WTC11 (cell line): ENCODE results near the gene SEPTIN10.

Source experiments
- CTCF ChIP-seq: fragments of 200-600 bp; IDR thresholded peaks from 2 replicates; pipeline ENCODE4 v1.8.0; 2022; ENCODE audit warnings: antibody characterized with exemption
- HMGA2 ChIP-seq: fragments of 250-450 bp; sonication (Bioruptor Pico); IDR thresholded peaks from 2 replicates; pipeline ENCODE4 v1.4.0; 2021; ENCODE audit warnings: mild to moderate bottlenecking, moderate library complexity
- IRF1 ChIP-seq: sonication (generic); formaldehyde crosslinking; IDR thresholded peaks from 2 replicates; pipeline ENCODE4 v1.8.0; 2023; ENCODE audit warnings: missing genetic modification reagents
- MYBL2 ChIP-seq: sonication (generic); formaldehyde crosslinking; IDR thresholded peaks from 2 replicates; pipeline ENCODE4 v1.8.1; 2023; ENCODE audit warnings: mild to moderate bottlenecking, moderate library complexity, missing genetic modification reagents
- PRRX2 ChIP-seq: fragments of 250-450 bp; sonication (Bioruptor Pico); IDR thresholded peaks from 2 replicates; pipeline ENCODE4 v1.8.0; 2021; ENCODE audit warnings: mild to moderate bottlenecking
- RELA ChIP-seq: sonication (generic); formaldehyde crosslinking; IDR thresholded peaks from 2 replicates; pipeline ENCODE4 v1.8.1; 2022; ENCODE audit warnings: missing genetic modification reagents, mild to moderate bottlenecking, borderline replicate concordance
- SP1 ChIP-seq: sonication (generic); formaldehyde crosslinking; conservative IDR thresholded peaks from 2 replicates; pipeline ENCODE4 v1.8.1; 2022; ENCODE audit warnings: missing genetic modification reagents
- ZBTB21 ChIP-seq: sonication (generic); formaldehyde crosslinking; IDR thresholded peaks from 2 replicates; pipeline ENCODE4 v1.8.1; 2023; ENCODE audit warnings: mild to moderate bottlenecking, missing genetic modification reagents, borderline replicate concordance
- TF ChIP-seq, protein P1 (sequence below): fragments of 250-450 bp; sonication (Bioruptor Pico); IDR thresholded peaks from 2 replicates; pipeline ENCODE4 v2.1.2; 2022; ENCODE audit warnings: mild to moderate bottlenecking, moderate library complexity
- TF ChIP-seq, protein P2 (sequence below): sonication (generic); formaldehyde crosslinking; IDR thresholded peaks from 2 replicates; pipeline ENCODE4 v1.8.1; 2023; ENCODE audit warnings: mild to moderate bottlenecking, missing genetic modification reagents, moderate library complexity

GRCh38 chr2:109493176-109493935 lies 120.4 kb downstream of the SEPTIN10 start:
- TF ChIP-seq CTCF (no peak), MYBL2 (CRISPR knock-in tag) (no peak), IRF1 (CRISPR knock-in tag) (no peak), SP1 (no peak), HMGA2 (CRISPR knock-in tag) (no peak), RELA (CRISPR knock-in tag) (no peak), ZBTB21 (CRISPR knock-in tag) (no peak), PRRX2 (CRISPR knock-in tag) (no peak)
- TF ChIP-seq, protein P1, sequence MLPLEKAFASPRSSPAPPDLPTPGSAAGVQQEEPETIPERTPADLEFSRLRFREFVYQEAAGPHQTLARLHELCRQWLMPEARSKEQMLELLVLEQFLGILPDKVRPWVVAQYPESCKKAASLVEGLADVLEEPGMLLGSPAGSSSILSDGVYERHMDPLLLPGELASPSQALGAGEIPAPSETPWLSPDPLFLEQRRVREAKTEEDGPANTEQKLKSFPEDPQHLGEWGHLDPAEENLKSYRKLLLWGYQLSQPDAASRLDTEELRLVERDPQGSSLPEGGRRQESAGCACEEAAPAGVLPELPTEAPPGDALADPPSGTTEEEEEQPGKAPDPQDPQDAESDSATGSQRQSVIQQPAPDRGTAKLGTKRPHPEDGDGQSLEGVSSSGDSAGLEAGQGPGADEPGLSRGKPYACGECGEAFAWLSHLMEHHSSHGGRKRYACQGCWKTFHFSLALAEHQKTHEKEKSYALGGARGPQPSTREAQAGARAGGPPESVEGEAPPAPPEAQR (CRISPR knock-in tag) = no peak
- TF ChIP-seq, protein P2, sequence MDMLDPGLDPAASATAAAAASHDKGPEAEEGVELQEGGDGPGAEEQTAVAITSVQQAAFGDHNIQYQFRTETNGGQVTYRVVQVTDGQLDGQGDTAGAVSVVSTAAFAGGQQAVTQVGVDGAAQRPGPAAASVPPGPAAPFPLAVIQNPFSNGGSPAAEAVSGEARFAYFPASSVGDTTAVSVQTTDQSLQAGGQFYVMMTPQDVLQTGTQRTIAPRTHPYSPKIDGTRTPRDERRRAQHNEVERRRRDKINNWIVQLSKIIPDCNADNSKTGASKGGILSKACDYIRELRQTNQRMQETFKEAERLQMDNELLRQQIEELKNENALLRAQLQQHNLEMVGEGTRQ (CRISPR knock-in tag) = no peak
